Keratinocyte (primary cell): ENCODE data around the gene PCGF1. TPM values are rescaled to one million over a fixed set of nuclear protein-coding genes. Genes with fewer than 3 reads are reported as not detected.
A peak's percentile ranks its signal among the peaks of the same experiment; 100 is the strongest.

Experiments
- DNase-seq: peaks from one replicate; pipeline ENCODE4 v3.0.0-alpha.2; 2011; ENCODE audit warnings: low read depth, missing footprints, low spot score
- FAIRE-seq: peaks from 2 replicates; lab custom pipeline; 2011; peaks lifted over from hg19 to GRCh38; lab: Jason Lieb, UNC
- H2AFZ ChIP-seq: 2 replicates; pipeline ENCODE4 v1.6.0; 2012; ENCODE audit warnings: low read length, control low read depth, inconsistent platforms; ENCODE audit not compliant: control insufficient read depth
- H3K27ac ChIP-seq: 2 replicates; pipeline ENCODE4 v1.5.1; 2011; ENCODE audit warnings: low read length; ENCODE audit not compliant: control insufficient read depth, insufficient read depth
- H3K27me3 ChIP-seq: 3 replicates; pipeline ENCODE4 v1.6.0; 2011; ENCODE audit warnings: low read length; ENCODE audit not compliant: control insufficient read depth, insufficient read depth; ENCODE audit errors: extremely low read depth
- H3K36me3 ChIP-seq, 2 experiments: 2 replicates in 1 of 2; 3 replicates in 1 of 2; pipeline ENCODE4 v1.5.1; 2011; ENCODE audit warnings: low read length in 2 of 2, mild to moderate bottlenecking in 1 of 2; ENCODE audit not compliant: control insufficient read depth in 2 of 2, insufficient read depth in 2 of 2; ENCODE audit errors: extremely low read depth in 1 of 2
- H3K4me1 ChIP-seq: 3 replicates; pipeline ENCODE4 v1.5.1; 2011; ENCODE audit warnings: low read length; ENCODE audit not compliant: control insufficient read depth, insufficient read depth; ENCODE audit errors: extremely low read depth
- H3K4me2 ChIP-seq: 3 replicates; pipeline ENCODE4 v1.6.0; 2011; ENCODE audit warnings: low read depth, low read length; ENCODE audit not compliant: control insufficient read depth, insufficient read depth; ENCODE audit errors: extremely low read depth
- H3K4me3 ChIP-seq, 3 experiments: fragments of 200-600 bp in 1 of 3; sonication (generic) in 1 of 3; 2 replicates in 2 of 3; 3 replicates in 1 of 3; pipeline ENCODE4 v1.5.1; 2011 to 2016; ENCODE audit warnings: low read length in 3 of 3, mild to moderate bottlenecking in 3 of 3, control low read depth in 2 of 3, inconsistent platforms in 1 of 3, low read depth in 1 of 3, mixed read lengths in 1 of 3, mixed run types in 1 of 3, moderate library complexity in 1 of 3; ENCODE audit not compliant: control insufficient read depth in 2 of 3, insufficient read depth in 2 of 3; ENCODE audit errors: extremely low read depth in 1 of 3
- H3K79me2 ChIP-seq: 2 replicates; pipeline ENCODE4 v1.6.0; 2012; ENCODE audit warnings: low read length; ENCODE audit not compliant: control insufficient read depth, insufficient read depth
- H3K9ac ChIP-seq: 3 replicates; pipeline ENCODE4 v1.6.0; 2011; ENCODE audit warnings: low read length; ENCODE audit not compliant: control insufficient read depth, insufficient read depth; ENCODE audit errors: extremely low read depth
- H3K9me1 ChIP-seq: 3 replicates; pipeline ENCODE4 v1.6.0; 2011; ENCODE audit warnings: low read length; ENCODE audit not compliant: control insufficient read depth, insufficient read depth; ENCODE audit errors: extremely low read depth
- H3K9me3 ChIP-seq: 2 replicates; pipeline ENCODE4 v1.5.1; 2012; ENCODE audit warnings: low read depth, low read length; ENCODE audit not compliant: control insufficient read depth
- H4K20me1 ChIP-seq: 3 replicates; pipeline ENCODE4 v1.6.0; 2011; ENCODE audit warnings: low read length; ENCODE audit not compliant: control insufficient read depth, insufficient read depth; ENCODE audit errors: extremely low read depth
- CTCF ChIP-seq, 3 experiments: IDR thresholded peaks in 1 of 3; conservative IDR thresholded peaks in 1 of 3; optimal IDR thresholded peaks in 1 of 3; 2 replicates in 2 of 3; 3 replicates in 1 of 3; pipeline versions ENCODE3 to v1.5.1; 2011; ENCODE audit warnings: low read length in 3 of 3, mild to moderate bottlenecking in 3 of 3, moderate library complexity in 2 of 3, control low read depth in 1 of 3, inconsistent platforms in 1 of 3; ENCODE audit not compliant: insufficient read depth in 2 of 3; ENCODE audit errors: extremely low read depth in 1 of 3
- EZH2 ChIP-seq: IDR thresholded peaks from one replicate; pipeline ENCODE4 v1.6.1; 2012; ENCODE audit warnings: inconsistent platforms, mild to moderate bottlenecking, low read length, moderate library complexity
- dilution Hi-C: fragments of 300-500 bp; cut with MboI; formaldehyde crosslinking; loops from one replicate; pipeline ENCODE4 v1.7.0; 2020; ENCODE audit warnings: low sequenced_read_pairs; ENCODE audit not compliant: extremely low pct_ligation_motif_present
- polyA plus RNA-seq, 5 experiments: library from polyadenylated mRNA; depleted of rRNA in 3 of 5; stranded (reverse) in 3 of 5; stranded (forward) in 1 of 5; unstranded in 1 of 5; fragments of >200 nt; gene quantifications; 1 replicate in 1 of 5; 2 replicates in 3 of 5; 3 replicates in 1 of 5; pipeline versions ENCODE4 v1.2.1 to v1.2.3, GENCODE V29; 2011 to 2012; ENCODE audit warnings: missing spikeins in 2 of 5, low read depth in 1 of 5, low replicate concordance in 1 of 5

PCGF1 gene
- polyA plus RNA-seq, 1 donor (not counting 4 experiments of a cell fraction or from before 2014, with no cell fraction given) = 29.1 TPM

DNA sequence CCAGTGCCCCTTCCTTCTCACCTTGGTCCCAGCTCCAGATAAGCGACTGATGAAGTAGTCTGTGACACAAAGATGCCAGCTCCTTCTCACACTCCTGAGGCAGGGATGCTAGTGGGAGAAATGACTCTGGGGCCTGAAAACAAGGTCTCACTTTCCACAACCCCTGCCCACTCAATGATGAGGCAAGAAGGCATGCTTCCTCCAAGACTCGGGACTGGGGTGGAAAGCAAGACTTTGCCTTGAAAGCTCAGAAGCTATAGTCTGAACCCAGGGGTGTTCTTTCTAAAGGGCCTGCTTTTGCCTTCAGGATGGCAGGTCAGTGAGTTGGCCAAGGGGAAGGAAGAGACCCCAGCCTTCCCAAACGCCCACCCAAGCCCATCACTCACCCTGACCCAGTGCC lies 26.1 kb downstream of the PCGF1 start:
- no peak for TF ChIP-seq EZH2
- no peak for TF ChIP-seq CTCF (optimal IDR thresholded peaks at IDR 0.05 in 1 of 3, IDR thresholded peaks at IDR 0.05 in 1 of 3, conservative IDR thresholded peaks at IDR 0.05 in 1 of 3; ENCODE audit: extremely low read depth in 1 of 3, insufficient read depth in 2 of 3, low read length in 3 of 3)
- Histone ChIP-seq H2AFZ (no peak overlapping the region), H3K9ac (peak overlapping the region; percentile 84), H3K9me1 (no peaks in the 10 kb centered on the region), H3K27ac (no peak overlapping the region), H4K20me1 (no peaks in the 10 kb centered on the region), H3K79me2 (peaks cover 33% of the 10 kb centered on the region), H3K4me3 (peak overlapping the region; percentile 92 to 97 (median 95)), H3K4me1 (peaks cover 14% of the 10 kb centered on the region), H3K4me2 (peak overlapping the region; percentile 84), H3K27me3 (no peaks in the 10 kb centered on the region), H3K36me3 (peaks cover 0 to 8% of the 10 kb centered on the region in 2 experiments), H3K9me3 (no peaks in the 10 kb centered on the region)
- dilution Hi-C loops = no loop called here
- FAIRE-seq (no peak), DNase-seq (no peak)

GRCh38 chr2:74474899-74475298 lies 32.6 kb downstream of the PCGF1 start:
- H3K79me2 ChIP-seq = no peaks in the 10 kb centered on the region
- TF ChIP-seq CTCF (optimal IDR thresholded peaks at IDR 0.05 in 1 of 3, IDR thresholded peaks at IDR 0.05 in 1 of 3, conservative IDR thresholded peaks at IDR 0.05 in 1 of 3; ENCODE audit: extremely low read depth in 1 of 3, insufficient read depth in 2 of 3, low read length in 3 of 3) (peak; percentile 49 to 51 (median 51)), EZH2 (no peak)
- H2AFZ ChIP-seq = no peak overlapping the region
- H3K9ac ChIP-seq = no peak overlapping the region
- peaks cover 12 to 16% of the 10 kb centered on the region in 2 experiments for H3K36me3 ChIP-seq
- no peaks in the 10 kb centered on the region for H3K9me1 ChIP-seq
- H3K27ac ChIP-seq = no peak overlapping the region
- H3K4me2 ChIP-seq = no peak overlapping the region
- DNase-seq = no peak
- H3K4me1 ChIP-seq = peaks cover 9% of the 10 kb centered on the region
- H4K20me1 ChIP-seq = no peaks in the 10 kb centered on the region
- dilution Hi-C loops = no loop called here
- no peaks in the 10 kb centered on the region for H3K27me3 ChIP-seq
- FAIRE-seq = no peak
- no peaks in the 10 kb centered on the region for H3K9me3 ChIP-seq
- no peak overlapping the region for H3K4me3 ChIP-seq
